A673 (cell line): Measurements from ENCODE around the gene WSCD2.

Experiments used
- EZH2 ChIP-seq: fragments of 200-600 bp; sonication (generic); IDR thresholded peaks from 2 replicates; pipeline ENCODE4 v1.6.1; 2017; ENCODE audit warnings: borderline replicate concordance, low read depth, mild to moderate bottlenecking, mixed read lengths, antibody characterized with exemption, low read length; ENCODE audit not compliant: poor library complexity, severe bottlenecking
- TF ChIP-seq, protein P1 (sequence below): fragments of 300-800, 200-600 bp; sonication (generic); conservative IDR thresholded peaks from 2 replicates; pipeline ENCODE4 v1.5.1; 2017; ENCODE audit warnings: low read depth, mild to moderate bottlenecking, antibody characterized with exemption, low read length, moderate library complexity, mixed read lengths

GRCh38 chr12:108174641-108175040 lies 45.6 kb downstream of the WSCD2 start:
- TF ChIP-seq, protein P1, sequence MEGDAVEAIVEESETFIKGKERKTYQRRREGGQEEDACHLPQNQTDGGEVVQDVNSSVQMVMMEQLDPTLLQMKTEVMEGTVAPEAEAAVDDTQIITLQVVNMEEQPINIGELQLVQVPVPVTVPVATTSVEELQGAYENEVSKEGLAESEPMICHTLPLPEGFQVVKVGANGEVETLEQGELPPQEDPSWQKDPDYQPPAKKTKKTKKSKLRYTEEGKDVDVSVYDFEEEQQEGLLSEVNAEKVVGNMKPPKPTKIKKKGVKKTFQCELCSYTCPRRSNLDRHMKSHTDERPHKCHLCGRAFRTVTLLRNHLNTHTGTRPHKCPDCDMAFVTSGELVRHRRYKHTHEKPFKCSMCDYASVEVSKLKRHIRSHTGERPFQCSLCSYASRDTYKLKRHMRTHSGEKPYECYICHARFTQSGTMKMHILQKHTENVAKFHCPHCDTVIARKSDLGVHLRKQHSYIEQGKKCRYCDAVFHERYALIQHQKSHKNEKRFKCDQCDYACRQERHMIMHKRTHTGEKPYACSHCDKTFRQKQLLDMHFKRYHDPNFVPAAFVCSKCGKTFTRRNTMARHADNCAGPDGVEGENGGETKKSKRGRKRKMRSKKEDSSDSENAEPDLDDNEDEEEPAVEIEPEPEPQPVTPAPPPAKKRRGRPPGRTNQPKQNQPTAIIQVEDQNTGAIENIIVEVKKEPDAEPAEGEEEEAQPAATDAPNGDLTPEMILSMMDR: no peak
- no peak for TF ChIP-seq EZH2
